ENCODE results near the gene KREMEN2. TPM values are rescaled to one million over a fixed set of nuclear protein-coding genes. Genes with fewer than 3 reads are reported as not detected.

KREMEN2 gene, protein sequence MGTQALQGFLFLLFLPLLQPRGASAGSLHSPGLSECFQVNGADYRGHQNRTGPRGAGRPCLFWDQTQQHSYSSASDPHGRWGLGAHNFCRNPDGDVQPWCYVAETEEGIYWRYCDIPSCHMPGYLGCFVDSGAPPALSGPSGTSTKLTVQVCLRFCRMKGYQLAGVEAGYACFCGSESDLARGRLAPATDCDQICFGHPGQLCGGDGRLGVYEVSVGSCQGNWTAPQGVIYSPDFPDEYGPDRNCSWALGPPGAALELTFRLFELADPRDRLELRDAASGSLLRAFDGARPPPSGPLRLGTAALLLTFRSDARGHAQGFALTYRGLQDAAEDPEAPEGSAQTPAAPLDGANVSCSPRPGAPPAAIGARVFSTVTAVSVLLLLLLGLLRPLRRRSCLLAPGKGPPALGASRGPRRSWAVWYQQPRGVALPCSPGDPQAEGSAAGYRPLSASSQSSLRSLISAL
- not detected for total RNA-seq
- not detected for polyA plus RNA-seq
- long read RNA-seq, donor 1: 0 reads
- long read RNA-seq, donor 2, partial matches to known transcripts: 0 of 1 reads
- long read RNA-seq, donor 2, other reads (novel, unspliced or antisense): 1 of 1 reads

DNA sequence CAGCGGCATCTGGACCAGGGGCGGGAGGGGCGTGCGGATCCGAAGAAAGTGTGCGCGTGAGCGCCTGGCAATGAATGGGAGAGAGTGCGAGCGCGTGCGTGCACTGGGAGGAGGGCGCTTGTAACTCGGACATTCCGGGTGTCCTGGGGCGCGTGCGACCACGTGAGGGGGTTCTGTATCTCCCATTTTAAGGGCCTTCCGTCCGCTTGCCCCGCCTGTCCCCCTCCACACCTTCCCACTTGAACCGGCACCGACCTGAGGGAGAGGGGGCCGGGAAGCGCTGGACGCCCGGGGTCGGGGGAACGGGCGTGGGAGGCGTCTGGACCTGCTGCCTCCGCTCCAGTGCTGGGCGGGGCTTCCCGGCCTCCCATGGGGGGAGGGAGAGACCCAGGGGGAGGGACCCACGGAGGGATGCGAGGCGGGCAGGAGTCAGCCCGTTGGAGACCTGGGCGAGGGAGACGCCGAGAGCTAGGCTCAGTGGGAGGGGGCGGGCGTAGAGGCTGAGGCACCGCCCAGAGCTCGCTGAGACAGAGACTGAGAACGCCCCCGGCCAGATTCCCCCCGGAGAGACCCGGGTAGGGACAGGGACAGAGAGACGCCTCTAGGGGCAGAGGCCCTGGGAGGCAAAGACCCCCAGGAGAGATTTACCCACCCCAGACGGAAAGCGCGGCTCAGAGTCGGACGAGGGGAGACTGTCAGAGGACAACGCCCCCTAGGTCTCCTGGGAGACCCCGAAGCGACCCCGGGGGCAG is at the start of gene KREMEN2:
KREMEN2 (plus strand) TSS at position 553 of the 752 bp plus-strand sequence. CDS start 246 bp downstream, outside the sequence.
- intact Hi-C loops (cut with DNase I): no loop called here
- H3K9me3 ChIP-seq (ENCODE audit: control insufficient read depth, low read length): no peaks in the 10 kb centered on the region
- no peaks in the 10 kb centered on the region for H3K27me3 ChIP-seq (ENCODE audit: control insufficient read depth in 1 of 2, insufficient read depth in 2 of 2, low read length in 1 of 2)
- H3K27ac ChIP-seq (ENCODE audit: low read depth in 1 of 2, low read length in 2 of 2): no peak within 1 kb of the TSS
- no peak for ATAC-seq (ENCODE audit: low FRiP score)
- H3K4me3 ChIP-seq (ENCODE audit: low read length in 2 of 2): no peak within 1 kb of the TSS
- WGBS, 2 donors: 1% methylated on average over 57 to 60 of the region's 60 CpGs
- H3K36me3 ChIP-seq (ENCODE audit: control insufficient read depth in 1 of 2, insufficient read depth in 2 of 2, low read length in 1 of 2): no peaks in the 10 kb centered on the region
- H3K4me1 ChIP-seq (ENCODE audit: control insufficient read depth in 1 of 2, insufficient read depth in 2 of 2, low read length in 2 of 2): no peaks in the 10 kb centered on the region
- peak in 1 of 2 donors; percentile 49 for DNase-seq

DNA sequence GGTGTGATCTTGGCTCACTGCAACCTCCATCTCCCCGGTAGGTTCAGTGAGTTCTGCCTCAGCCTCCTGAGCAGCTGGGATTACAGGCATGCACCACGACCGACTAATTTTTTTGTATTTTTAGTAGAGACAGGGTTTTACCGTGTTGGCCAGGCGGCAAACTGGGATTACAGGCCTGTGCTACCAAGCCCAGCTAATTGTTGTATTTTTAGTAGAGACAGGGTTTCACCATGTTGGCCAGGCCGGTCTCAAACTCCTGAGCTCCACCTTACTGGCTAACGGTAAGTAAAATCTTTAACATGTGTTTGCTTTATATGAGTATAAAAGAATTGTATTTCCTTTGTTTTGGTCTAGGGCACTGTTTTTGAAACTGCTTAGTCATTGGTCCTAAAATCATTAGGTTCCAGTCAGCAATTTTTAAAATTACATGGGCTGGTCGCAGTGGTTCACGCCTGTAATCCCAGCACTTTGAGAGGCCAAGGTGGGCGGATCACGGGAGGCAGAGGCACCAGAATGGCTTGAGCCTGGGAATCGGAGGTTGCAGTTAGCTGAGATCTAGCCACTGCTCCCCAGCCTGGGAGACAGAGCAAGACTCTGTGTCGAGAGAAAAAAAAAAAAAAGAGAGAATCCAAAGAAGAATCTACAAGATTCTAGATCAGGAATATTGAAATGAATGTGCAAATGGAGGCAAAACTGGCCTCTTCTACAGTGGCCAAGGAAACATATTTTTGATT is 48.7 kb upstream of the KREMEN2 start:
- intact Hi-C loops (cut with DNase I): no loop called here
- WGBS, 2 donors: 85 to 87% methylated on average over 13 of the region's 13 CpGs
- DNase-seq: no peak
- Histone ChIP-seq H3K9me3 (ENCODE audit: control insufficient read depth, low read length) (no peaks in the 10 kb centered on the region), H3K36me3 (ENCODE audit: control insufficient read depth in 1 of 2, insufficient read depth in 2 of 2, low read length in 1 of 2) (no peaks in the 10 kb centered on the region), H3K27me3 (ENCODE audit: control insufficient read depth in 1 of 2, insufficient read depth in 2 of 2, low read length in 1 of 2) (no peaks in the 10 kb centered on the region), H3K4me3 (ENCODE audit: low read length in 2 of 2) (no peak overlapping the region), H3K27ac (ENCODE audit: low read depth in 1 of 2, low read length in 2 of 2) (no peak overlapping the region), H3K4me1 (ENCODE audit: control insufficient read depth in 1 of 2, insufficient read depth in 2 of 2, low read length in 2 of 2) (peaks cover 0 to 2% of the 10 kb centered on the region in 2 donors)
- ATAC-seq (ENCODE audit: low FRiP score): no peak

DNA sequence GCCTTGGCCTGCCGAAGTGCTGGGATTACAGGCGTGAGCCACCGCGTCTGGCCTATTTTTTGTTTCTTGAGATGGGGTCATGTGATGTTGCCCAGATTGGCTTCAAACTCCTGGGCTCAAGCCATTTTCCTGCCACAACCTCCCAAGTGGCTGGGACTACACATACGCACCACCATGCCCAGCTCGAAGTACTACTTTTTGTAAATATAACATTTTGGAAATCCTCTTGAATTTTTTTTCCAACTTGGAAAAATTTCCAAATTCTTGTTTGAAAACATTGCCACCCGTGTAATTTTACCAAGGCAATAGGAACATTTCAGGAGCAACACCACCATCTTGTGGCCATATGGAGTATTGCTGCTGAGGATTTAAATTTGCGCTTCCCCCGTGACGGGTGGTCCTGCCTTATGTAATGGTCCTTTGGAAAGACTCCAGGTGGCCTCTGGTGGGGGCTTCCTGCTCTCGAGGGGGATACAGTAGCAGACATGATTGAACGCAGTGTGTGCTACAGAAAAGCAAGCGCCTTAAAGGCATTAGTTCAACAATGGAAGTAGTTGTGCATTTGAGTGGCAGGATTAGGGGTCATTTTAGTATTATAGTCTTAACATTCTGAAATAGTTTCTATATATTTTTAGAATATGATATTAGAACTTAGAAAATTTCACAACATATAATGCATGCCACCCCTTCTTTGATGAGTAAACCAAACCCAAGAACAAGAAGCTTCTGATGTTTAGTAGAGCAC is 44.4 kb upstream of the KREMEN2 start:
- Histone ChIP-seq H3K9me3 (ENCODE audit: control insufficient read depth, low read length) (no peaks in the 10 kb centered on the region), H3K4me1 (ENCODE audit: control insufficient read depth in 1 of 2, insufficient read depth in 2 of 2, low read length in 2 of 2) (peaks cover 0 to 2% of the 10 kb centered on the region in 2 donors), H3K4me3 (ENCODE audit: low read length in 2 of 2) (no peak overlapping the region), H3K27ac (ENCODE audit: low read depth in 1 of 2, low read length in 2 of 2) (peak overlapping the region in 1 of 2 donors; percentile 74), H3K27me3 (ENCODE audit: control insufficient read depth in 1 of 2, insufficient read depth in 2 of 2, low read length in 1 of 2) (no peaks in the 10 kb centered on the region), H3K36me3 (ENCODE audit: control insufficient read depth in 1 of 2, insufficient read depth in 2 of 2, low read length in 1 of 2) (peaks cover 0 to 2% of the 10 kb centered on the region in 2 donors)
- peak; percentile 91 for ATAC-seq (ENCODE audit: low FRiP score)
- WGBS, 2 donors: 7 to 8% methylated on average over 13 of the region's 13 CpGs
- DNase-seq: peak in 1 of 2 donors; percentile 70
- intact Hi-C loops (cut with DNase I): loop anchor here (2.0 kb wide), 1 partner anchor 45 kb away; no protein-coding TSS in a partner anchor

DNA sequence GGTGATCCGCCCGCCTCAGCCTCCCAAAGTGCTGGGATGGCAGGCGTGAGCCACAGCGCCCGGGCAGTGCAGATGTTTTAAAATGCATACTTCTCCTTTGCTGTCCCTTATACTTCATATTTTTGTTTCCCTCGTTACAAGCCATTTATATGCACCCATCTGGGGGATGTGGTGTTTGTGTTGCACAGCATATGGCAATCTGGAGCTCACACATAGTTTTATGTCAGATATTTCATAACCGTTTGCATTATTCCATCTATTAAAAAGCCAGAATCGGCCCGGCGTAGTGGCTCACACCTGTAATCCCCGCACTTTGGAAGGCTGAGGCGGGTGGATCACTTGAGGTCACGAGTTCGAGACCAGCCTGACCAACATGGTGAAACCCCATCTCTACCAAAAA is 40.6 kb upstream of the KREMEN2 start:
- no peak for ATAC-seq (ENCODE audit: low FRiP score)
- Histone ChIP-seq H3K36me3 (ENCODE audit: control insufficient read depth in 1 of 2, insufficient read depth in 2 of 2, low read length in 1 of 2) (peaks cover 0 to 2% of the 10 kb centered on the region in 2 donors), H3K9me3 (ENCODE audit: control insufficient read depth, low read length) (no peaks in the 10 kb centered on the region), H3K27ac (ENCODE audit: low read depth in 1 of 2, low read length in 2 of 2) (no peak overlapping the region), H3K27me3 (ENCODE audit: control insufficient read depth in 1 of 2, insufficient read depth in 2 of 2, low read length in 1 of 2) (no peaks in the 10 kb centered on the region), H3K4me1 (ENCODE audit: control insufficient read depth in 1 of 2, insufficient read depth in 2 of 2, low read length in 2 of 2) (peaks cover 0 to 2% of the 10 kb centered on the region in 2 donors), H3K4me3 (ENCODE audit: low read length in 2 of 2) (no peak overlapping the region)
- no peak for DNase-seq
- 94 to 95% methylated on average over 14 of the region's 14 CpGs for WGBS, 2 donors
- intact Hi-C loops (cut with DNase I): no loop called here

DNA sequence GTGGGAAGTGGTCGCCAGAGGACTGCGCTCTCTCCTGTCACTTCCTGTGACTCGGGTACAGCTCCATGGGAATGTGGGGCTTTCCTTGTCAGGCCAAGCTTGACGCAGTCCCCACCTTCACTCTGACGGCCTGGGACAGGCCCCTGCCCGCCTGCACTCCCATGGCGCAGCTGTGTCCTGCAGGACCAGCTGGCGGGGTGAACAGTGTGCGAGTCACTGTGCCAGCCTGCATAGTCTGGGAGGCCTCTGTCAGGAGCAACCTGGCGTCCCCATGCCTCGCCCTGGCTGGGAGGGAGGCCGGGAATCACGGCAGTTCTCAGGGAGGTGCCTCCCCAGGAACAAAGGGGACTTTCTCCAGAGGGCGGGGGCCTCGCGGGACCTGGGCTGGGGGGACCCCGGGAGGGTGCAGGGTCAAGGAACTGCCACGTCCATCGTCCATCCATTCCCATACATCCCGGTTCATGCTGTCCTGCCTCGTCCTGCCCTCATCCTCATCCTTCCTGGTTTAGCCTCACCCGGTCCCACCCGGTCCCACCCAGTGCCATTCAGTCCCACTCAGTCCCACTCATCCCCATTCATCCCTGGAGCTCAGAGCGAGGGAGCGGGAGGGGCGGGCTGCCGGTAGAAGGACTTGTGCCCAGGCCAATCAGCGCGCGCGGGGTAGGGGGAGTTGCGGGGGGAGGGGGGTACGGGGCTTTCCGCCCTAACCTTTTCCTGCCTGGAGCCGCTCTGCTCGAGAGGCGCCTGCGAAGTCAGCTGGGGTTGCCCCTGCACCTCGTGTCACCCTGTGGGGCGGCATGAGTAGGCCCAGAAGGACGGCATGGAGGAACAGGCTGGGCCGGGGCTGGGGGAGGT is 38.9 kb upstream of the KREMEN2 start:
- WGBS, 2 donors: 77 to 78% methylated on average over 32 to 42 of the region's 42 CpGs
- intact Hi-C loops (cut with DNase I): no loop called here
- Histone ChIP-seq H3K9me3 (ENCODE audit: control insufficient read depth, low read length) (no peaks in the 10 kb centered on the region), H3K27ac (ENCODE audit: low read depth in 1 of 2, low read length in 2 of 2) (no peak overlapping the region), H3K4me1 (ENCODE audit: control insufficient read depth in 1 of 2, insufficient read depth in 2 of 2, low read length in 2 of 2) (no peaks in the 10 kb centered on the region), H3K4me3 (ENCODE audit: low read length in 2 of 2) (no peak overlapping the region), H3K27me3 (ENCODE audit: control insufficient read depth in 1 of 2, insufficient read depth in 2 of 2, low read length in 1 of 2) (no peaks in the 10 kb centered on the region), H3K36me3 (ENCODE audit: control insufficient read depth in 1 of 2, insufficient read depth in 2 of 2, low read length in 1 of 2) (peaks cover 0 to 6% of the 10 kb centered on the region in 2 donors)
- DNase-seq (no peak), ATAC-seq (ENCODE audit: low FRiP score) (peak; percentile 16)

DNA sequence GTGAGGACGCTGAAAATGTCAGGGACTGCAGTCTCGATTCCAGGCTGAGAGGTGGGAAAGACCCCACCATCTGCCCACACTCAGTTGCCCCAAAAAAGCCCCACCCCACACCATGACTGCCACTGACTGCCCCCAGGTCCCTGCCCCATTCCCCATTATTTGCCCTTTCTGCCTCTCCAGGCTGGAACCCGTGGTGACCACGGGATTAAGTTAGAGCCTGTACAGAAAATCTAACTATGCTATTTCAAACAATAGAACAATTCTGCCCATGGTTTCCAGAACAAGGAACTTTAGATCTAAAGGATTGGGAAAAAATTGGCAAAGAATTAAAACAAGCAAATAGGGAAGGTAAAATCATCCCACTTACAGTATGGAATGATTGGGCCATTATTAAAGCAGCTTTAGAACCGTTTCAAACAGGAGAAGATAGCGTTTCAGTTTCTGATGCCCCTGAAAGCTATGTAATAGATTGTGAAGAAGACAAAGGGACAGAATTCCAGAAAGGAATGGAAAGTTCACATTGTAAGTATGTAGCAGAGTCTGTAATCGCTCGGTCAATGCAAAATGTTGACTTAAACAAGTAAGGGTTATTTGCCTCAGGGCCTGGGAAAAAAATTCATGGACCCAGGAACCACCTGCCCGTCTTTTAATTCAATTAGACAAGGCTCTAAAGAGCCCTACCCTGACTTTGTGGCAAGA is 38.0 kb upstream of the KREMEN2 start:
- Histone ChIP-seq H3K4me1 (ENCODE audit: control insufficient read depth in 1 of 2, insufficient read depth in 2 of 2, low read length in 2 of 2) (no peaks in the 10 kb centered on the region), H3K4me3 (ENCODE audit: low read length in 2 of 2) (no peak overlapping the region), H3K27ac (ENCODE audit: low read depth in 1 of 2, low read length in 2 of 2) (no peak overlapping the region), H3K27me3 (ENCODE audit: control insufficient read depth in 1 of 2, insufficient read depth in 2 of 2, low read length in 1 of 2) (no peaks in the 10 kb centered on the region), H3K36me3 (ENCODE audit: control insufficient read depth in 1 of 2, insufficient read depth in 2 of 2, low read length in 1 of 2) (peaks cover 0 to 7% of the 10 kb centered on the region in 2 donors), H3K9me3 (ENCODE audit: control insufficient read depth, low read length) (no peaks in the 10 kb centered on the region)
- WGBS, 2 donors: 80 to 83% methylated on average over 9 of the region's 9 CpGs
- DNase-seq: no peak
- no peak for ATAC-seq (ENCODE audit: low FRiP score)
- intact Hi-C loops (cut with DNase I): loop anchor here in 1 of 2 donors (2.0 kb wide), 1 partner anchor 57 kb away; no protein-coding TSS in a partner anchor

DNA sequence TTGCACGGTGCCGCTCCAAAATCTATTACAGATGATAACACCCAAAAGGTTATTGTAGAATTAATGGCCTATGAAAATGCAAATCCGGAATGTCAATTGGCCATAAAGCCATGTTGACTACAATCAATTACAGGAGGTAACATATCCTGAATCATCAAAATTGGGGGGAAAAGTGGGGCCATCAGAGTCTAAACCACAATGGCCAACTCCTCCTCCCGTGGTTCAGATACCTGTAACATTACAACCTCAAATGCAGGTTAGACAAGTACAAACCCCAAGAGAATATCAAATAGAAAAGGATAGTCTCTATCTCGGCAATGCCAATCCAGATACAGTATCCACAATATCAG is 37.5 kb upstream of the KREMEN2 start:
- H3K27me3 ChIP-seq (ENCODE audit: control insufficient read depth in 1 of 2, insufficient read depth in 2 of 2, low read length in 1 of 2): no peaks in the 10 kb centered on the region
- no peak for ATAC-seq (ENCODE audit: low FRiP score)
- H3K4me3 ChIP-seq (ENCODE audit: low read length in 2 of 2): no peak overlapping the region
- H3K27ac ChIP-seq (ENCODE audit: low read depth in 1 of 2, low read length in 2 of 2): no peak overlapping the region
- H3K36me3 ChIP-seq (ENCODE audit: control insufficient read depth in 1 of 2, insufficient read depth in 2 of 2, low read length in 1 of 2): peaks cover 0 to 7% of the 10 kb centered on the region in 2 donors
- WGBS, 2 donors: 73 to 78% methylated on average over 5 of the region's 5 CpGs
- no peak for DNase-seq
- no peaks in the 10 kb centered on the region for H3K9me3 ChIP-seq (ENCODE audit: control insufficient read depth, low read length)
- H3K4me1 ChIP-seq (ENCODE audit: control insufficient read depth in 1 of 2, insufficient read depth in 2 of 2, low read length in 2 of 2): no peaks in the 10 kb centered on the region
- intact Hi-C loops (cut with DNase I): loop anchor here in 1 of 2 donors (2.0 kb wide), 1 partner anchor 58 kb away; no protein-coding TSS in a partner anchor

Measured in aorta (tissue), 5 donors.